NCI-H128 (cell line): ENCODE data around the gene MTFMT.
A peak's percentile ranks its signal among the peaks of the same experiment; 100 is the strongest.

Experiments used
- DNase-seq: peaks from one replicate; lab custom pipeline; 2025; ENCODE audit not compliant: unreplicated experiment; lab: John Stamatoyannopoulos, UW

MTFMT gene

GRCh38 chr15:64989416-64990167 is 39.8 kb downstream of the MTFMT start, which contains the start of gene SPG21:
TSS of gene SPG21 (minus strand) at chr15:64989914. CDS start at chr15:64983569, 6,345 bp downstream.
- DNase-seq = peak; percentile 72

GRCh38 chr15:64987136-64987535 is 42.3 kb downstream of the MTFMT start:
- DNase-seq = no peak

GRCh38 chr15:64985366-64986033 is 43.9 kb downstream of the MTFMT start:
- no peak for DNase-seq

- no peak for DNase-seq
These were observed 47.0 kb downstream of the MTFMT start for GRCh38 chr15:64982472-64982871.

GRCh38 chr15:64981812-64982431 is 47.5 kb downstream of the MTFMT start:
- no peak for DNase-seq

GRCh38 chr15:64979252-64979710 is 50.2 kb downstream of the MTFMT start:
- DNase-seq = no peak

- no peak for DNase-seq
These were observed 54.0 kb downstream of the MTFMT start for GRCh38 chr15:64975390-64975789.

GRCh38 chr15:64970698-64971097 is 58.7 kb downstream of the MTFMT start:
- no peak for DNase-seq

GRCh38 chr15:64969401-64969800 is 60.0 kb downstream of the MTFMT start:
- no peak for DNase-seq

- DNase-seq = no peak
These were observed 68.4 kb downstream of the MTFMT start for GRCh38 chr15:64961013-64961412.

GRCh38 chr15:64960153-64960552 is 69.3 kb downstream of the MTFMT start:
- no peak for DNase-seq

GRCh38 chr15:64959128-64959527 is 70.3 kb downstream of the MTFMT start:
- DNase-seq = no peak

GRCh38 chr15:64954395-64954794 is 75.0 kb downstream of the MTFMT start:
- DNase-seq = no peak

GRCh38 chr15:64951777-64952418 is 77.5 kb downstream of the MTFMT start:
- no peak for DNase-seq
